ENCODE measurements around the gene PCDHA1.

DNA sequence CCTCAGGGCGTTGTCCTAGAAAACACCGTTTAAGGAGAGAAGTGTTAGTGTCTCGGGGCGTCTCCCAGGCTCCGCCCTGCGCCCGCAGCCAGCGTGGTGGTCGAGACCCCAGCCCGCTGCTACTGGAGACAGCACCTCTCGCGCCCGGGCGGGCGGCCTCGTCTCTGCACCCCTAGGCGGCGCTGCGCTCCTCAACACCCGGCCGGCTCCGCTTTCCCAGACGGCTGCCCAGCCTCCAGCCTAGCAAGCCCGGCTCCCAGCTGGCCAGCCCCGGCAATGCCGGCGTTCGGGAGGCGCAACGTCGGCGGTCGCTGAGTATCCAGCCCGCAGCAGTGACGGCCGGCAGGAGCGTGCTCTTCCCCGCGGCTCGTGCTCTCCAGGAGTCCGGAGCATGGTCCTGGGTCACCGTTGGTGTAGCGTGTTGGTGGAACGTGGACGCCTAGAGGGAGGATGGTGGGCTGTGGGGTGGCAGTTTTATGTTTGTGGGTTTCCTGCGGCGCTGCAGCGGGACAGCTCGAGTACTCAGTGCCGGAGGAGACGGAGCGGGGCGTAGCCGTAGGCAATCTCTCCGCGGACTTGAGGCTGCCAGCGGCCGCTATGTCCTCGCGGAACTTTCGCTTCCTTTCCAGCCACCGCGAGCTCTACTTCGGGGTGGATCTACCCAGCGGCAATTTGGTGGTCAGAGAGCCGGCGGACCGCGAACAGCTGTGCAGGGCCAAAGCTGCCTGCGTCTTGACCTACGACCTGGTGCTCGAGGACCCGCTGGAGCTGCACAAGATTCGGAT, 140.7 kb downstream of the PCDHA1 start:
- TF ChIP-seq, protein P1, sequence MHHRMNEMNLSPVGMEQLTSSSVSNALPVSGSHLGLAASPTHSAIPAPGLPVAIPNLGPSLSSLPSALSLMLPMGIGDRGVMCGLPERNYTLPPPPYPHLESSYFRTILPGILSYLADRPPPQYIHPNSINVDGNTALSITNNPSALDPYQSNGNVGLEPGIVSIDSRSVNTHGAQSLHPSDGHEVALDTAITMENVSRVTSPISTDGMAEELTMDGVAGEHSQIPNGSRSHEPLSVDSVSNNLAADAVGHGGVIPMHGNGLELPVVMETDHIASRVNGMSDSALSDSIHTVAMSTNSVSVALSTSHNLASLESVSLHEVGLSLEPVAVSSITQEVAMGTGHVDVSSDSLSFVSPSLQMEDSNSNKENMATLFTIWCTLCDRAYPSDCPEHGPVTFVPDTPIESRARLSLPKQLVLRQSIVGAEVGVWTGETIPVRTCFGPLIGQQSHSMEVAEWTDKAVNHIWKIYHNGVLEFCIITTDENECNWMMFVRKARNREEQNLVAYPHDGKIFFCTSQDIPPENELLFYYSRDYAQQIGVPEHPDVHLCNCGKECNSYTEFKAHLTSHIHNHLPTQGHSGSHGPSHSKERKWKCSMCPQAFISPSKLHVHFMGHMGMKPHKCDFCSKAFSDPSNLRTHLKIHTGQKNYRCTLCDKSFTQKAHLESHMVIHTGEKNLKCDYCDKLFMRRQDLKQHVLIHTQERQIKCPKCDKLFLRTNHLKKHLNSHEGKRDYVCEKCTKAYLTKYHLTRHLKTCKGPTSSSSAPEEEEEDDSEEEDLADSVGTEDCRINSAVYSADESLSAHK (tag by site-specific recombination; IDR thresholded peaks at IDR 0.05), result no peak
- TF ChIP-seq, protein P2, sequence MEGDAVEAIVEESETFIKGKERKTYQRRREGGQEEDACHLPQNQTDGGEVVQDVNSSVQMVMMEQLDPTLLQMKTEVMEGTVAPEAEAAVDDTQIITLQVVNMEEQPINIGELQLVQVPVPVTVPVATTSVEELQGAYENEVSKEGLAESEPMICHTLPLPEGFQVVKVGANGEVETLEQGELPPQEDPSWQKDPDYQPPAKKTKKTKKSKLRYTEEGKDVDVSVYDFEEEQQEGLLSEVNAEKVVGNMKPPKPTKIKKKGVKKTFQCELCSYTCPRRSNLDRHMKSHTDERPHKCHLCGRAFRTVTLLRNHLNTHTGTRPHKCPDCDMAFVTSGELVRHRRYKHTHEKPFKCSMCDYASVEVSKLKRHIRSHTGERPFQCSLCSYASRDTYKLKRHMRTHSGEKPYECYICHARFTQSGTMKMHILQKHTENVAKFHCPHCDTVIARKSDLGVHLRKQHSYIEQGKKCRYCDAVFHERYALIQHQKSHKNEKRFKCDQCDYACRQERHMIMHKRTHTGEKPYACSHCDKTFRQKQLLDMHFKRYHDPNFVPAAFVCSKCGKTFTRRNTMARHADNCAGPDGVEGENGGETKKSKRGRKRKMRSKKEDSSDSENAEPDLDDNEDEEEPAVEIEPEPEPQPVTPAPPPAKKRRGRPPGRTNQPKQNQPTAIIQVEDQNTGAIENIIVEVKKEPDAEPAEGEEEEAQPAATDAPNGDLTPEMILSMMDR (tag by site-specific recombination; IDR thresholded peaks at IDR 0.05), result peak; percentile 75; the same call in 1 of the 2 replicates
- TF ChIP-seq ZNF138 (tag by site-specific recombination; IDR thresholded peaks at IDR 0.05; ENCODE audit: borderline replicate concordance), result no peak
- no peak for TF ChIP-seq MYNN (tag by site-specific recombination; IDR thresholded peaks at IDR 0.05; ENCODE audit: borderline replicate concordance)
- peak; percentile 89; the same call in 1 of the 2 replicates for TF ChIP-seq ZFP37 (tag by site-specific recombination; IDR thresholded peaks at IDR 0.05)
- TF ChIP-seq, protein P3, sequence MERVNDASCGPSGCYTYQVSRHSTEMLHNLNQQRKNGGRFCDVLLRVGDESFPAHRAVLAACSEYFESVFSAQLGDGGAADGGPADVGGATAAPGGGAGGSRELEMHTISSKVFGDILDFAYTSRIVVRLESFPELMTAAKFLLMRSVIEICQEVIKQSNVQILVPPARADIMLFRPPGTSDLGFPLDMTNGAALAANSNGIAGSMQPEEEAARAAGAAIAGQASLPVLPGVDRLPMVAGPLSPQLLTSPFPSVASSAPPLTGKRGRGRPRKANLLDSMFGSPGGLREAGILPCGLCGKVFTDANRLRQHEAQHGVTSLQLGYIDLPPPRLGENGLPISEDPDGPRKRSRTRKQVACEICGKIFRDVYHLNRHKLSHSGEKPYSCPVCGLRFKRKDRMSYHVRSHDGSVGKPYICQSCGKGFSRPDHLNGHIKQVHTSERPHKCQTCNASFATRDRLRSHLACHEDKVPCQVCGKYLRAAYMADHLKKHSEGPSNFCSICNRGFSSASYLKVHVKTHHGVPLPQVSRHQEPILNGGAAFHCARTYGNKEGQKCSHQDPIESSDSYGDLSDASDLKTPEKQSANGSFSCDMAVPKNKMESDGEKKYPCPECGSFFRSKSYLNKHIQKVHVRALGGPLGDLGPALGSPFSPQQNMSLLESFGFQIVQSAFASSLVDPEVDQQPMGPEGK (tag by site-specific recombination; IDR thresholded peaks at IDR 0.05), result no peak
- no peak for TF ChIP-seq KLF16 (tag by site-specific recombination; IDR thresholded peaks at IDR 0.05)
